Measurements from ENCODE around the gene RFX2.

Gene RFX2

GRCh38 chr19:6005321-6006069, 104.8 kb downstream of the RFX2 start:
- no peak for DNase-seq
- Histone ChIP-seq H3K4me3 (ENCODE audit: low read depth, low read length) (no peak overlapping the region), H3K36me3 (replicated peaks) (no peaks in the 10 kb centered on the region), H3K27ac (no peak overlapping the region), H3K27me3 (replicated peaks) (no peaks in the 10 kb centered on the region)
- in situ Hi-C loops (cut with HindIII; ENCODE audit: low pct_ligation_motif_present, low sequenced_read_pairs) = no loop called here
- no peak for TF ChIP-seq CTCF (IDR thresholded peaks at IDR 0.05; ENCODE audit: low read depth, low read length, missing control alignments)

- Histone ChIP-seq H3K36me3 (replicated peaks) (no peaks in the 10 kb centered on the region), H3K27me3 (replicated peaks) (no peaks in the 10 kb centered on the region), H3K27ac (no peak overlapping the region), H3K4me3 (ENCODE audit: low read depth, low read length) (no peak overlapping the region)
- no peak for TF ChIP-seq CTCF (IDR thresholded peaks at IDR 0.05; ENCODE audit: low read depth, low read length, missing control alignments)
- in situ Hi-C loops (cut with HindIII; ENCODE audit: low pct_ligation_motif_present, low sequenced_read_pairs) = no loop called here
- no peak for DNase-seq
These were observed 106.3 kb downstream of the RFX2 start for GRCh38 chr19:6003976-6004375.

DNA sequence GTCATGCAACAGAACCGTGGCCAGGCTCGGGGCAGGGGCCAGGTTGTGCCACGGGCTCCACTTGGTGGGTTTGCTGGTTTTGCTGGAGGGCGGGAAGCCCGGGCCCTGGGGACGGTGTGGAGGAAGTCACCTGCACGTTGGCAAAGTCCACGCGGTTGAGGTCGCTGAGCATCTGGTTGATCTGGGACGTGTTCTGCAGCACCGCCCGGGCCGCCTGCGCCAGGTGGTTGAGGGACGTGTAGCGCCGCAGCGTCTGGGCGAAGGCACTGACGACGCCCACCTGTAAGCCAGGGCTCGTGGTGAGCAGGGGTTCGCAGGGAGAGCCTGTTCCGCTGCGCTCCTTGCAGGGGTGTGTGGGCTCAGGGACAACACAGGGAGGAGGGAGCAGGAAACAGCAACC, 107.7 kb downstream of the RFX2 start:
- H3K4me3 ChIP-seq (ENCODE audit: low read depth, low read length) = no peak overlapping the region
- TF ChIP-seq CTCF (IDR thresholded peaks at IDR 0.05; ENCODE audit: low read depth, low read length, missing control alignments) = no peak
- no peaks in the 10 kb centered on the region for H3K27me3 ChIP-seq (replicated peaks)
- in situ Hi-C loops (cut with HindIII; ENCODE audit: low pct_ligation_motif_present, low sequenced_read_pairs) = no loop called here
- H3K27ac ChIP-seq = no peak overlapping the region
- no peaks in the 10 kb centered on the region for H3K36me3 ChIP-seq (replicated peaks)
- no peak for DNase-seq

DNA sequence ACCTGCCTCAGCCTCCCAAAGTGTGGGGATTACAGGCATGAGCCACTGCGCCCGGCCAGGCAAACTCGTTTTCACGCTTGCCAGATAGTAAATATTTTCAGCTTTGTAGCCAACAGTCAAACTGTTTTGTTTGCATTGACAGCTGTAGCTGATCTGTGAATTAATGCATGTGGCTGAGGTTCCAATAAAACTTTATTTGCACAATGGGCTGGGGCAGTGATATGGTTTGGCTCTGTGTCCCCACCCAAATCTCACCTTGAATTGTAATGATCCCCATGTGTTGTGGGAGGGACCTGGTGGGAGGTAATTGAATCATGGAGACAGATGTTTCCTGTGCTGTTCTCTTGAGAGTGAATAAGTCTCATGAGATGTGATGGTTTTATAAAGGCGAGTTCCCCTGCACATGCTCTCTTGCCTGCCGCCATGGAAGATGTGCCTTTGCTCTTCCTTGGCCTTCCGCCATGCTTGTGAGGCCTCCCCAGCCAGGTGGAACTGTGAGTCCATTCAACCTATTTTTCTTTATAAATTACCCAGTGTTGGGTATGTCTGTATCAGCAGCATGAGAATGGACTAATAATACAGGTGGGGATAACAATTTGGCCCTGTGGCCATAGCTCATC, 110.0 kb downstream of the RFX2 start:
- Histone ChIP-seq H3K27me3 (replicated peaks) (no peaks in the 10 kb centered on the region), H3K36me3 (replicated peaks) (no peaks in the 10 kb centered on the region), H3K4me3 (ENCODE audit: low read depth, low read length) (no peak overlapping the region), H3K27ac (no peak overlapping the region)
- TF ChIP-seq CTCF (IDR thresholded peaks at IDR 0.05; ENCODE audit: low read depth, low read length, missing control alignments) = no peak
- in situ Hi-C loops (cut with HindIII; ENCODE audit: low pct_ligation_motif_present, low sequenced_read_pairs) = no loop called here
- no peak for DNase-seq

- in situ Hi-C loops (cut with HindIII; ENCODE audit: low pct_ligation_motif_present, low sequenced_read_pairs) = no loop called here
These were observed 110.6 kb downstream of the RFX2 start for GRCh38 chr19:5999693-6000092.

More at GRCh38 chr19:5999693-6000092, 110.6 kb downstream of the RFX2 start:
- Histone ChIP-seq H3K27me3 (replicated peaks) (no peaks in the 10 kb centered on the region), H3K36me3 (replicated peaks) (no peaks in the 10 kb centered on the region), H3K4me3 (ENCODE audit: low read depth, low read length) (no peak overlapping the region), H3K27ac (no peak overlapping the region)
- no peak for DNase-seq
- no peak for TF ChIP-seq CTCF (IDR thresholded peaks at IDR 0.05; ENCODE audit: low read depth, low read length, missing control alignments)
